GM12878 (cell line): ENCODE data around the gene DDHD1. TPM values are rescaled to one million over a fixed set of nuclear protein-coding genes. Genes with fewer than 3 reads are reported as not detected.

Source experiments
- ATAC-seq: fragments of 200-7000 bp; cut with Tn5 transposase; 3 replicates; pipeline ENCODE4 v1.9.1; 2020; ENCODE audit warnings: mild to moderate bottlenecking, moderate library complexity
- BruUV-seq: library from RNA; stranded (reverse); fragments of 400-500 nt; replicated peaks from 2 replicates; lab custom pipeline; 2021; lab: Mats Ljungman, UMichigan
- CTCF ChIA-PET: fragments of 300-600 bp; sonication (Branson Sonifier 250); formaldehyde crosslinking; extraction: SDS; loops from one replicate; lab custom pipeline; 2021; ENCODE audit warnings: inconsistent platforms; lab: Yijun Ruan, JAX
- POLR2A ChIA-PET: fragments of 350-600 bp; formaldehyde crosslinking; extraction: SDS; loops from one replicate; lab custom pipeline; 2021; ENCODE audit warnings: inconsistent platforms; lab: Charles Lee
- RAD21 ChIA-PET: fragments of 300-600 bp; sonication (Branson Sonifier 250); formaldehyde crosslinking; loops from one replicate; lab custom pipeline; 2023; ENCODE audit warnings: antibody characterized with exemption; ENCODE audit not compliant: unreplicated experiment; lab: Charles Lee
- SMC1A ChIA-PET: fragments of 300-600 bp; sonication (Branson Sonifier 250); formaldehyde crosslinking; loops from one replicate; lab custom pipeline; 2023; ENCODE audit not compliant: unreplicated experiment, uncharacterized antibody; lab: Charles Lee
- DNase-seq: peaks from one replicate; pipeline ENCODE4 v3.0.0-alpha.2; 2011; ENCODE audit warnings: low read depth, low spot score
- FAIRE-seq: peaks from 3 replicates; lab custom pipeline; 2011; peaks lifted over from hg19 to GRCh38; lab: Jason Lieb, UNC
- H2AFZ ChIP-seq: 2 replicates; pipeline ENCODE4 v1.6.0; 2011; ENCODE audit warnings: low read depth, low read length, control low read depth; ENCODE audit not compliant: control insufficient read depth
- H3K27ac ChIP-seq: 2 replicates; pipeline ENCODE4 v1.5.1; 2011; ENCODE audit warnings: control low read depth; ENCODE audit not compliant: control insufficient read depth, insufficient read depth
- H3K27me3 ChIP-seq, 2 experiments: replicated peaks in 1 of 2; 2 replicates each; pipeline versions ENCODE4 v1.6.0 to v1.6.1; 2011; ENCODE audit warnings: low read length in 1 of 2; ENCODE audit not compliant: control insufficient read depth in 2 of 2, insufficient read depth in 2 of 2
- H3K36me3 ChIP-seq, 2 experiments: 2 replicates each; pipeline ENCODE4 v1.5.1; 2011; ENCODE audit warnings: low read length in 1 of 2; ENCODE audit not compliant: control insufficient read depth in 2 of 2, insufficient read depth in 2 of 2
- H3K4me1 ChIP-seq: 2 replicates; pipeline ENCODE4 v1.6.1; 2011; ENCODE audit warnings: mild to moderate bottlenecking, low read length, moderate library complexity, mixed read lengths; ENCODE audit not compliant: control insufficient read depth, insufficient read depth
- H3K4me2 ChIP-seq: 2 replicates; pipeline ENCODE4 v1.6.0; 2011; ENCODE audit warnings: control low read depth; ENCODE audit not compliant: control insufficient read depth, insufficient read depth
- H3K4me3 ChIP-seq: fragments of 200-600 bp; sonication (generic); 2 replicates; pipeline ENCODE4 v1.5.1; 2016
- H3K79me2 ChIP-seq: 2 replicates; pipeline ENCODE4 v1.6.0; 2011; ENCODE audit warnings: low read length; ENCODE audit not compliant: control insufficient read depth, insufficient read depth
- H3K9ac ChIP-seq: 2 replicates; pipeline ENCODE4 v1.8.0; 2011; ENCODE audit warnings: low read length, control low read depth, mixed read lengths; ENCODE audit not compliant: control insufficient read depth, insufficient read depth
- H3K9me3 ChIP-seq: replicated peaks from 3 replicates; pipeline ENCODE4 v1.5.1; 2011; ENCODE audit warnings: mild to moderate bottlenecking, low read length; ENCODE audit not compliant: control insufficient read depth, insufficient read depth
- H4K20me1 ChIP-seq: 2 replicates; pipeline ENCODE4 v1.6.0; 2011; ENCODE audit not compliant: control insufficient read depth, insufficient read depth
- FOXM1 ChIP-seq: IDR thresholded peaks from 2 replicates; pipeline ENCODE4 v1.6.1; 2012; ENCODE audit warnings: low read depth, mild to moderate bottlenecking, inconsistent platforms, low read length, moderate library complexity
- IRF3 ChIP-seq: fragments of 450-650 bp; IDR thresholded peaks from 2 replicates; pipeline ENCODE4 v1.6.1; 2014; ENCODE audit warnings: mild to moderate bottlenecking
- JUND ChIP-seq: IDR thresholded peaks from 2 replicates; pipeline ENCODE4 v1.6.1; 2012; ENCODE audit warnings: low read depth, mild to moderate bottlenecking, low read length, improper control_type of control experiment, moderate library complexity
- LARP7 ChIP-seq: fragments of 450-650 bp; IDR thresholded peaks from 2 replicates; pipeline ENCODE4 v1.6.1; 2017; ENCODE audit warnings: mild to moderate bottlenecking
- MEF2A ChIP-seq: IDR thresholded peaks from 2 replicates; pipeline ENCODE4 v1.6.1; 2011; ENCODE audit warnings: low read depth, mild to moderate bottlenecking, low read length, moderate library complexity; ENCODE audit not compliant: insufficient read depth
- MEF2B ChIP-seq: fragments of 450-650 bp; IDR thresholded peaks from 2 replicates; pipeline ENCODE4 v1.6.1; 2018; ENCODE audit warnings: mild to moderate bottlenecking, moderate library complexity; ENCODE audit not compliant: partially characterized antibody, poor library complexity, severe bottlenecking
- PAX5 ChIP-seq: IDR thresholded peaks from 2 replicates; pipeline ENCODE4 v1.6.1; 2011; ENCODE audit warnings: low read depth, low read length, borderline replicate concordance
- REST ChIP-seq: IDR thresholded peaks from 2 replicates; pipeline ENCODE4 v1.6.1; 2012; ENCODE audit warnings: mild to moderate bottlenecking, low read depth, low read length
- RUNX3 ChIP-seq: IDR thresholded peaks from 2 replicates; pipeline ENCODE4 v1.6.1; 2012; ENCODE audit warnings: low read length, inconsistent platforms
- SPI1 ChIP-seq: IDR thresholded peaks from 2 replicates; pipeline ENCODE4 v1.6.1; 2011; ENCODE audit warnings: low read depth, mild to moderate bottlenecking, low read length, moderate library complexity, borderline replicate concordance; ENCODE audit not compliant: insufficient read depth
- SRF ChIP-seq, 2 experiments: IDR thresholded peaks; 2 replicates each; pipeline ENCODE4 v1.6.1; 2011; ENCODE audit warnings: low read depth in 2 of 2, low read length in 2 of 2, mild to moderate bottlenecking in 1 of 2, moderate library complexity in 1 of 2
- STAT1 ChIP-seq: fragments of 450-650 bp; conservative IDR thresholded peaks from 2 replicates; pipeline ENCODE4 v1.6.1; 2014; ENCODE audit warnings: antibody characterized with exemption, mild to moderate bottlenecking
- TCF3 ChIP-seq: IDR thresholded peaks from 2 replicates; pipeline ENCODE4 v1.6.1; 2012; ENCODE audit warnings: low read depth, mild to moderate bottlenecking, low read length, borderline replicate concordance; ENCODE audit not compliant: insufficient read depth
- ZNF622 ChIP-seq: fragments of 450-650 bp; IDR thresholded peaks from 2 replicates; pipeline ENCODE4 v1.6.1; 2017; ENCODE audit warnings: mild to moderate bottlenecking, inconsistent platforms
- WGBS: methylation state at CpG from one replicate; pipeline ENCODE4 v1.1.6; 2016; ENCODE audit warnings: low lambda C conversion rate; ENCODE audit not compliant: insufficient replicate concordance, insufficient coverage; ENCODE audit errors: missing lambda C conversion rate; 5-methylcytosine and 5-hydroxymethylcytosine counted together
- in situ Hi-C: fragments of 300-500 bp; cut with MboI; formaldehyde crosslinking; loops from 9 replicates; pipeline ENCODE4 v1.14.3; 2018; ENCODE audit warnings: mixed read lengths
- intact Hi-C: fragments of 100-400 bp; cut with micrococcal nuclease; formaldehyde crosslinking; loops from one replicate; pipeline ENCODE4 v1.14.2; 2022; ENCODE audit not compliant: unreplicated experiment
- polyA plus RNA-seq, 11 experiments: library from polyadenylated mRNA; depleted of rRNA in 4 of 11; unstranded in 6 of 11; stranded (reverse) in 5 of 11; fragments of >200 nt; fragmentation: Nextera tagmentation in 4 of 11; fragmentation: Illumina TruSeq in 1 of 11; extraction: Ambion mirVana in 4 of 11; extraction: Trizol in 1 of 11; gene quantifications; 1 replicate in 1 of 11; 2 replicates in 10 of 11; pipeline versions ENCODE4 v1.2.1 to v1.2.3, GENCODE V29; 2011 to 2016; ENCODE audit warnings: inconsistent platforms in 2 of 11, missing spikeins in 2 of 11, low read depth in 1 of 11
- total RNA-seq, 4 experiments: library from RNA; depleted of rRNA in 3 of 4; stranded (reverse); fragments of >200 nt in 3 of 4; fragmentation: Illumina TruSeq in 1 of 4; extraction: Trizol in 1 of 4; gene quantifications; 2 replicates each; pipeline versions ENCODE4 v1.2.1 to v1.2.3, GENCODE V29; 2013 to 2021
- TF ChIP-seq, protein P1 (sequence below): fragments of 450-650 bp; IDR thresholded peaks from 2 replicates; pipeline ENCODE4 v1.6.1; 2016; ENCODE audit warnings: mild to moderate bottlenecking

DDHD1 gene
- total and polyA plus RNA-seq, 10 of the 15 experiments (the other 5 are each of a cell fraction or from before 2014, with no cell fraction given): 7.7 to 52.3 (median 28.5) TPM

- FAIRE-seq (no peak), DNase-seq (no peak), ATAC-seq (peak; percentile 38)
- in situ Hi-C loops: no loop called here
- Histone ChIP-seq H3K9ac (peak overlapping the region; percentile 51), H2AFZ (no peak overlapping the region), H3K4me1 (peaks cover 34% of the 10 kb centered on the region), H4K20me1 (peaks cover 4% of the 10 kb centered on the region; the same call in 1 of the 2 replicates), H3K27ac (peak overlapping the region; percentile 88), H3K36me3 (0 out of 4 replicates have a peak, but pooled peaks cover 0 to 3% of the 10 kb centered on the region in 2 experiments), H3K9me3 (peaks cover 11% of the 10 kb centered on the region), H3K27me3 (no peaks in the 10 kb centered on the region), H3K79me2 (peaks cover 100% of the 10 kb centered on the region), H3K4me3 (peak overlapping the region; percentile 94), H3K4me2 (peak overlapping the region; percentile 96)
- ChIA-PET POLR2A (no interaction called here), RAD21 (interaction anchor here (7.0 kb wide), 1 partner anchor 37 kb away, joined by 98 read pairs; no protein-coding TSS in a partner anchor), SMC1A (interaction anchor here (7.5 kb wide), 1 partner anchor 38 kb away, joined by 127 read pairs; no protein-coding TSS in a partner anchor), CTCF (no interaction called here)
- 4% methylated on average over 2 of the region's 2 CpGs for WGBS
- intact Hi-C loops: no loop called here
- BruUV-seq: no TSS peak
- TF ChIP-seq LARP7 (no peak), ZNF622 (no peak), IRF3 (no peak), JUND (no peak), PAX5 (no peak), SPI1 (no peak), STAT1 (no peak), TCF3 (no peak), REST (no peak), RUNX3 (peak; percentile 83), FOXM1 (0 out of 2 replicates have a peak, but pooled peaks have one; percentile 20), SRF (IDR thresholded peaks at IDR 0.05; ENCODE audit: low read depth in 2 of 2, low read length in 2 of 2) (no peak), MEF2A (0 out of 2 replicates have a peak, but pooled peaks have one; percentile 11), MEF2B (no peak)
- TF ChIP-seq, protein P1, sequence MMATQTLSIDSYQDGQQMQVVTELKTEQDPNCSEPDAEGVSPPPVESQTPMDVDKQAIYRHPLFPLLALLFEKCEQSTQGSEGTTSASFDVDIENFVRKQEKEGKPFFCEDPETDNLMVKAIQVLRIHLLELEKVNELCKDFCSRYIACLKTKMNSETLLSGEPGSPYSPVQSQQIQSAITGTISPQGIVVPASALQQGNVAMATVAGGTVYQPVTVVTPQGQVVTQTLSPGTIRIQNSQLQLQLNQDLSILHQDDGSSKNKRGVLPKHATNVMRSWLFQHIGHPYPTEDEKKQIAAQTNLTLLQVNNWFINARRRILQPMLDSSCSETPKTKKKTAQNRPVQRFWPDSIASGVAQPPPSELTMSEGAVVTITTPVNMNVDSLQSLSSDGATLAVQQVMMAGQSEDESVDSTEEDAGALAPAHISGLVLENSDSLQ: peak; percentile 48; the same call in 1 of the 2 replicates
Observed at GRCh38 chr14:53147208-53147607, 5.9 kb downstream of the DDHD1 start.
